Activated CD8-positive, alpha-beta T cell treated with anti-CD3 and anti-CD28 coated beads for 36 hours (primary cell): ENCODE results near the gene SLC5A5. TPM values are rescaled to one million over a fixed set of nuclear protein-coding genes. Genes with fewer than 3 reads are reported as not detected.

Experiments used
- ATAC-seq: fragments of 200-7000 bp; cut with Tn5 transposase; one replicate; pipeline ENCODE4 v1.10.0; 2021; ENCODE audit warnings: mild to moderate bottlenecking, moderate library complexity
- CTCF ChIA-PET: fragments of 350-600 bp; sonication (Branson Sonifier 250); formaldehyde crosslinking; loops from one replicate; lab custom pipeline; 2021; ENCODE audit warnings: antibody characterized with exemption; lab: Charles Lee
- POLR2A ChIA-PET: fragments of 350-600 bp; sonication (Branson Sonifier 250); formaldehyde crosslinking; loops from one replicate; lab custom pipeline; 2021; ENCODE audit warnings: antibody characterized with exemption; lab: Charles Lee
- DNase-seq: peaks from one replicate; pipeline ENCODE4 v3.0.0-alpha.2; 2020
- H3K27ac Mint-ChIP-seq: one replicate; pipeline ENCODE4 v1.8.0; 2021; ENCODE audit warnings: mild to moderate bottlenecking, mixed read lengths
- H3K27me3 Mint-ChIP-seq: one replicate; pipeline ENCODE4 v1.8.0; 2021; ENCODE audit warnings: mixed read lengths
- H3K36me3 Mint-ChIP-seq: one replicate; pipeline ENCODE4 v1.8.0; 2021; ENCODE audit warnings: low read depth, mixed read lengths
- H3K4me1 Mint-ChIP-seq: one replicate; pipeline ENCODE4 v1.8.0; 2021; ENCODE audit warnings: low read depth, mixed read lengths
- H3K4me3 Mint-ChIP-seq: one replicate; pipeline ENCODE4 v1.8.0; 2021; ENCODE audit warnings: mild to moderate bottlenecking, moderate library complexity, mixed read lengths
- H3K9me3 Mint-ChIP-seq: one replicate; pipeline ENCODE4 v1.8.0; 2021; ENCODE audit warnings: mixed read lengths
- intact Hi-C: fragments of 100-400 bp; cut with micrococcal nuclease; formaldehyde crosslinking; loops from one replicate; pipeline ENCODE4 v1.10.0; 2022
- total RNA-seq, 2 experiments: library from RNA; stranded (reverse); gene quantifications; one replicate each; pipeline ENCODE4 v1.2.3, GENCODE V29; 2021
- TF ChIP-seq, protein P1 (sequence below): fragments of 200-600 bp; IDR thresholded peaks from one replicate; pipeline ENCODE4 v1.8.0; 2022; ENCODE audit warnings: antibody characterized with exemption, mild to moderate bottlenecking

SLC5A5 gene
- total RNA-seq, 2 experiments from 2014 or later: 0.87 to 0.99 TPM

DNA sequence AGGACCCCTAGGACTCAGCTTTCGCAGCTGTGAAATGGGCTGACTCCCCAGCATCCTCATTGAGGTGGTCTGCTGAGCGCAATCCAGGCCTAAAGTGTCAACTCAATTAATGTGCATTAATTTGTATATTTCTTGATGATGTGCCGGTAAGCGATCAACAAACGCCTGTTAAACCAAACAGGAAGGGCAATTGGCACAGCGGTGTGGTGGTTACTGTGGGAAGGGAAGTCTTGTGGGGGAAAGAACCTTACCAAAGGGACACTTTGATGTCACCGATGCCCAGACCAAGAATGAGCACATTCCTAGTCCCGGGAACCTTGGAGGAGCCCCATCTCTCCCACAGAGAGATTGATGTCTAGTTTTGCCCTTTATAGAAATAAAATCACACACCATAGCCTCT, 25.6 kb upstream of the SLC5A5 start:
- H3K36me3 Mint-ChIP-seq: peaks cover 46% of the 10 kb centered on the region
- peak; percentile 47 for DNase-seq
- intact Hi-C loops: no loop called here

GRCh38 chr19:17847538-17848366, 24.0 kb upstream of the SLC5A5 start, which contains the start of gene JAK3:
Gene JAK3, minus strand, starts transcription at chr19:17847982. Its CDS starts 3,565 bp downstream, at chr19:17844417.
- ATAC-seq: peak; percentile 85
- H3K36me3 Mint-ChIP-seq: peaks cover 34% of the 10 kb centered on the region
- peak; percentile 96 for DNase-seq
- no peaks in the 10 kb centered on the region for H3K27me3 Mint-ChIP-seq
- peaks cover 61% of the 10 kb centered on the region for H3K4me1 Mint-ChIP-seq
- ChIA-PET CTCF (interaction anchor here (0.7 to 6.1 kb wide), 8 partner anchors 9 to 352 kb away, joined by 3 to 39 read pairs (median 3); partner anchors contain the start of gene RPL18A), POLR2A (interaction anchor here (0.9 to 7.6 kb wide), 11 partner anchors 10 to 321 kb away, joined by 3 to 143 read pairs (median 3); partner anchors contain the start of genes CCDC124, FCHO1, MAP1S and RPL18A)
- peak within 1 kb of the TSS; percentile 93 for H3K27ac Mint-ChIP-seq
- intact Hi-C loops: no loop called here
- H3K4me3 Mint-ChIP-seq: peak within 1 kb of the TSS; percentile 85
- H3K9me3 Mint-ChIP-seq: peaks cover 3% of the 10 kb centered on the region
- TF ChIP-seq, protein P1, sequence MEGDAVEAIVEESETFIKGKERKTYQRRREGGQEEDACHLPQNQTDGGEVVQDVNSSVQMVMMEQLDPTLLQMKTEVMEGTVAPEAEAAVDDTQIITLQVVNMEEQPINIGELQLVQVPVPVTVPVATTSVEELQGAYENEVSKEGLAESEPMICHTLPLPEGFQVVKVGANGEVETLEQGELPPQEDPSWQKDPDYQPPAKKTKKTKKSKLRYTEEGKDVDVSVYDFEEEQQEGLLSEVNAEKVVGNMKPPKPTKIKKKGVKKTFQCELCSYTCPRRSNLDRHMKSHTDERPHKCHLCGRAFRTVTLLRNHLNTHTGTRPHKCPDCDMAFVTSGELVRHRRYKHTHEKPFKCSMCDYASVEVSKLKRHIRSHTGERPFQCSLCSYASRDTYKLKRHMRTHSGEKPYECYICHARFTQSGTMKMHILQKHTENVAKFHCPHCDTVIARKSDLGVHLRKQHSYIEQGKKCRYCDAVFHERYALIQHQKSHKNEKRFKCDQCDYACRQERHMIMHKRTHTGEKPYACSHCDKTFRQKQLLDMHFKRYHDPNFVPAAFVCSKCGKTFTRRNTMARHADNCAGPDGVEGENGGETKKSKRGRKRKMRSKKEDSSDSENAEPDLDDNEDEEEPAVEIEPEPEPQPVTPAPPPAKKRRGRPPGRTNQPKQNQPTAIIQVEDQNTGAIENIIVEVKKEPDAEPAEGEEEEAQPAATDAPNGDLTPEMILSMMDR: no peak

More for the DNA sequence above, 25.6 kb upstream of the SLC5A5 start:
- ChIA-PET CTCF (interaction anchor here (1.2 to 6.1 kb wide), 4 partner anchors 10 to 92 kb away, joined by 3 to 39 read pairs (median 4); partner anchors contain the start of gene RPL18A), POLR2A (interaction anchor here (0.6 to 7.6 kb wide), 8 partner anchors 9 to 94 kb away, joined by 3 to 143 read pairs (median 4); partner anchors contain the start of genes CCDC124, FCHO1 and RPL18A)
- peak overlapping the region; percentile 93 for H3K27ac Mint-ChIP-seq
- H3K9me3 Mint-ChIP-seq: no peaks in the 10 kb centered on the region
- H3K4me1 Mint-ChIP-seq: peaks cover 55% of the 10 kb centered on the region
- TF ChIP-seq, protein P1: no peak
- H3K27me3 Mint-ChIP-seq: no peaks in the 10 kb centered on the region
- ATAC-seq: no peak
- H3K4me3 Mint-ChIP-seq: peak overlapping the region; percentile 85

DNA sequence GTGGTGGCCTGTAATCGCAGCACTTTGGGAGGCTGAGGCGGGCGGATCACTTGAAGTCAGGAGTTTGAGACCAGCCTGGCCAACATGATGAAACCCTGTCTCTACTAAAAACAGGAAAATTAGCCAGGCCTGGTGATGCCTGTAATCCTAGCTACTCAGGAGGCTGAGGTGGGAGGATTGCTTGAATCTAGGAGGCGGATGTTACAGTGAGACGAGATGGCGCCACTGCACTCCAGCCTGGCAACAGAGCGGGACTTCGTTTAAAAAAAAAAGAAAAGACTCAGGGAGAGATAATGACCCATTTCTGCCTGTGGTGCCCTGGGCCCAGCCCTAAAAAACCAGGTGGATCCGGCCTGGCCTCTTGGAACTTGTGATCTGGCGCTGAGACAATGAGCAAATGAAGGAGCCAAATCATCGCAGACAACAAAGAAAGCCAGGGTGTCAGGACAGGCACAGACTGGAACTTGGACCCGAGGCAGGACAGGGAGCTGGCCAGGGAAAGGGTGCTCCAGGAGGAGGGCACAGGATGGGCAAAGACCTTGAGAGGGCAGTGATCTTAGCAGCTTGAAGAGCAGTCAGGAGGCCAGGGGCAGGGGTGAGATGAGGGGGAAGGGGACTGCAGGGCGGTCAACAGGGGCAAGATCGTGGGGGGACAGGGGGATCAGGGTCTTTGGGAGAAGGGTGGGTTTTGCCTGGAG, 23.0 kb upstream of the SLC5A5 start:
- H3K4me1 Mint-ChIP-seq: peaks cover 55% of the 10 kb centered on the region
- intact Hi-C loops: no loop called here
- DNase-seq (no peak), ATAC-seq (no peak)
- H3K36me3 Mint-ChIP-seq: peaks cover 25% of the 10 kb centered on the region
- peak overlapping the region; percentile 85 for H3K4me3 Mint-ChIP-seq
- no peaks in the 10 kb centered on the region for H3K27me3 Mint-ChIP-seq
- H3K9me3 Mint-ChIP-seq: peaks cover 3% of the 10 kb centered on the region
- TF ChIP-seq, protein P1: no peak
- ChIA-PET CTCF (interaction anchor here (0.6 to 6.1 kb wide), 4 partner anchors 11 to 84 kb away, joined by 3 to 39 read pairs (median 7); partner anchors contain the start of genes CCDC124 and RPL18A), POLR2A (interaction anchor here (0.9 to 7.6 kb wide), 7 partner anchors 9 to 322 kb away, joined by 3 to 143 read pairs (median 3); partner anchors contain the start of genes CCDC124 and RPL18A)
- peak overlapping the region; percentile 93 for H3K27ac Mint-ChIP-seq

DNA sequence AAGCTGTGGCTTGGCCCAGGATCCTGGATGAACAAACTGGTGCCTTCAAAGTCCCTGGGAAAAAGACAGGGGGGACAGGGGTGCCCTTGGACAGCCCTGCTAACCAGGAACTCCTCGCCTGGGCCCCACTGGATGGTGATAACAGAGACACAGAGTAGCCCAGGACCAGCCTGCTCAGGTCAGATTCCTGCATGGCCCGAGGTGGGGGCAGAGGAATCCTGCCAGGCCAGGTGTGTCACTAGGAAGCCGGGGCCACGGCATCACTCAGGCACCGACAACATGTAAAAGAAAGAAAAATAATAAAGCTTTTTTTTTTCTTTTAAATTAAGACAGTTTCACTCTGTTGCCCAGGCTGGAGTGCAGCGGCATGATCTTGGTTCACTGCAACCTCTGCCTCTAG, 17.7 kb upstream of the SLC5A5 start:
- ChIA-PET CTCF (interaction anchor here (1.0 to 11.7 kb wide), 7 partner anchors 21 to 366 kb away, joined by 3 to 194 read pairs (median 7); partner anchors contain the start of genes CCDC124 and MAP1S), POLR2A (interaction anchor here (1.0 to 2.2 kb wide), 3 partner anchors 9 to 70 kb away, joined by 3 to 9 read pairs (median 6); no protein-coding TSS in a partner anchor)
- Mint-ChIP-seq H3K27ac (no peak overlapping the region), H3K4me3 (no peak overlapping the region), H3K36me3 (no peaks in the 10 kb centered on the region), H3K27me3 (no peaks in the 10 kb centered on the region), H3K9me3 (peaks cover 3% of the 10 kb centered on the region), H3K4me1 (peaks cover 28% of the 10 kb centered on the region)
- intact Hi-C loops: loop anchor here (10.0 kb wide), 1 partner anchor 59 kb away; the partner anchor contains the start of gene B3GNT3
- ATAC-seq (no peak), DNase-seq (no peak)
- TF ChIP-seq, protein P1: no peak
